ENCODE results near the gene MRPL44.

Gene MRPL44

GRCh38 chr2:223915071-223915470 is 42.2 kb upstream of the MRPL44 start:
- Histone ChIP-seq H2AK5ac (ENCODE audit: low read length) (no peak overlapping the region), H2BK5ac (ENCODE audit: low read depth, low read length, poor library complexity) (no peak overlapping the region), H3K4me1 (ENCODE audit: control insufficient read depth in 1 of 2, insufficient read depth in 2 of 2, low read length in 2 of 2) (no peaks in the 10 kb centered on the region), H3K4me2 (ENCODE audit: low read length) (no peak overlapping the region), H3K9me3 (ENCODE audit: insufficient read depth, low read depth, low read length) (no peaks in the 10 kb centered on the region), H3K36me3 (ENCODE audit: control insufficient read depth in 1 of 2, insufficient read depth in 2 of 2, low read length in 2 of 2) (peaks cover 4 to 10% of the 10 kb centered on the region in 2 experiments), H3K23ac (ENCODE audit: low read length) (no peak overlapping the region), H2BK12ac (ENCODE audit: low read length) (no peak overlapping the region), H4K12ac (ENCODE audit: low read depth, low read length) (no peak overlapping the region), H2BK120ac (ENCODE audit: insufficient read depth, low read length, poor library complexity) (no peak overlapping the region), H4K91ac (ENCODE audit: low read depth, low read length) (no peak overlapping the region), H3K9ac (ENCODE audit: low read length) (no peak overlapping the region), H3K27me3 (ENCODE audit: insufficient read depth, low read length) (no peaks in the 10 kb centered on the region), H2AFZ (ENCODE audit: insufficient read depth, low read length, poor library complexity) (no peak overlapping the region), H3K79me2 (ENCODE audit: control insufficient read depth, insufficient read depth, low read length, poor library complexity) (peaks cover 2% of the 10 kb centered on the region), H3K79me1 (ENCODE audit: low read length) (no peaks in the 10 kb centered on the region), H3K4ac (ENCODE audit: low read depth, low read length) (no peak overlapping the region), H4K8ac (ENCODE audit: low read depth, low read length) (no peak overlapping the region), H3K14ac (ENCODE audit: low read length) (no peak overlapping the region), H3K18ac (ENCODE audit: low read length) (no peak overlapping the region), H3K4me3 (ENCODE audit: low read depth, low read length) (no peak overlapping the region), H3K27ac (ENCODE audit: low read depth, low read length) (no peak overlapping the region)
- no peak for DNase-seq
- no CpG with 5 or more reads among the region's 3 CpGs for WGBS (ENCODE audit: extremely low coverage, insufficient coverage, insufficient read length)

- Histone ChIP-seq H2BK120ac (ENCODE audit: insufficient read depth, low read length, poor library complexity) (no peak overlapping the region), H3K4me1 (ENCODE audit: control insufficient read depth in 1 of 2, insufficient read depth in 2 of 2, low read length in 2 of 2) (no peaks in the 10 kb centered on the region), H2BK12ac (ENCODE audit: low read length) (no peak overlapping the region), H3K27ac (ENCODE audit: low read depth, low read length) (no peak overlapping the region), H3K4me2 (ENCODE audit: low read length) (no peak overlapping the region), H3K79me2 (ENCODE audit: control insufficient read depth, insufficient read depth, low read length, poor library complexity) (peaks cover 5% of the 10 kb centered on the region), H3K23ac (ENCODE audit: low read length) (no peak overlapping the region), H3K4me3 (ENCODE audit: low read depth, low read length) (no peak overlapping the region), H3K79me1 (ENCODE audit: low read length) (no peaks in the 10 kb centered on the region), H2AFZ (ENCODE audit: insufficient read depth, low read length, poor library complexity) (no peak overlapping the region), H3K14ac (ENCODE audit: low read length) (no peak overlapping the region), H2BK5ac (ENCODE audit: low read depth, low read length, poor library complexity) (no peak overlapping the region), H3K18ac (ENCODE audit: low read length) (no peak overlapping the region), H4K12ac (ENCODE audit: low read depth, low read length) (no peak overlapping the region), H4K8ac (ENCODE audit: low read depth, low read length) (no peak overlapping the region), H3K9ac (ENCODE audit: low read length) (no peak overlapping the region), H2AK5ac (ENCODE audit: low read length) (no peak overlapping the region), H3K4ac (ENCODE audit: low read depth, low read length) (no peak overlapping the region), H3K27me3 (ENCODE audit: insufficient read depth, low read length) (no peaks in the 10 kb centered on the region), H4K91ac (ENCODE audit: low read depth, low read length) (no peak overlapping the region), H3K9me3 (ENCODE audit: insufficient read depth, low read depth, low read length) (no peaks in the 10 kb centered on the region), H3K36me3 (ENCODE audit: control insufficient read depth in 1 of 2, insufficient read depth in 2 of 2, low read length in 2 of 2) (peaks cover 4 to 10% of the 10 kb centered on the region in 2 experiments)
- WGBS (ENCODE audit: extremely low coverage, insufficient coverage, insufficient read length): no CpG with 5 or more reads among the region's 8 CpGs
- no peak for DNase-seq
Observed at GRCh38 chr2:223916181-223916920, 40.9 kb upstream of the MRPL44 start.

GRCh38 chr2:223918671-223919134 is 38.6 kb upstream of the MRPL44 start:
- Histone ChIP-seq H3K4me2 (ENCODE audit: low read length) (no peak overlapping the region), H3K4me1 (ENCODE audit: control insufficient read depth in 1 of 2, insufficient read depth in 2 of 2, low read length in 2 of 2) (no peaks in the 10 kb centered on the region), H3K23ac (ENCODE audit: low read length) (no peak overlapping the region), H2BK120ac (ENCODE audit: insufficient read depth, low read length, poor library complexity) (no peak overlapping the region), H3K4ac (ENCODE audit: low read depth, low read length) (no peak overlapping the region), H3K36me3 (ENCODE audit: control insufficient read depth in 1 of 2, insufficient read depth in 2 of 2, low read length in 2 of 2) (peaks cover 0 to 4% of the 10 kb centered on the region in 2 experiments), H3K79me1 (ENCODE audit: low read length) (no peaks in the 10 kb centered on the region), H2AFZ (ENCODE audit: insufficient read depth, low read length, poor library complexity) (no peak overlapping the region), H2AK5ac (ENCODE audit: low read length) (no peak overlapping the region), H3K9me3 (ENCODE audit: insufficient read depth, low read depth, low read length) (no peaks in the 10 kb centered on the region), H3K14ac (ENCODE audit: low read length) (no peak overlapping the region), H4K12ac (ENCODE audit: low read depth, low read length) (no peak overlapping the region), H3K9ac (ENCODE audit: low read length) (no peak overlapping the region), H3K27ac (ENCODE audit: low read depth, low read length) (no peak overlapping the region), H4K91ac (ENCODE audit: low read depth, low read length) (no peak overlapping the region), H3K79me2 (ENCODE audit: control insufficient read depth, insufficient read depth, low read length, poor library complexity) (peaks cover 5% of the 10 kb centered on the region), H2BK5ac (ENCODE audit: low read depth, low read length, poor library complexity) (no peak overlapping the region), H3K4me3 (ENCODE audit: low read depth, low read length) (no peak overlapping the region), H4K8ac (ENCODE audit: low read depth, low read length) (no peak overlapping the region), H2BK12ac (ENCODE audit: low read length) (no peak overlapping the region), H3K27me3 (ENCODE audit: insufficient read depth, low read length) (no peaks in the 10 kb centered on the region), H3K18ac (ENCODE audit: low read length) (peak overlapping the region; percentile 59)
- no CpG with 5 or more reads among the region's 11 CpGs for WGBS (ENCODE audit: extremely low coverage, insufficient coverage, insufficient read length)
- peak in 1 of 2 donors; percentile 46 for DNase-seq

GRCh38 chr2:223920109-223920508 is 37.2 kb upstream of the MRPL44 start:
- Histone ChIP-seq H3K36me3 (ENCODE audit: control insufficient read depth in 1 of 2, insufficient read depth in 2 of 2, low read length in 2 of 2) (peaks cover 0 to 4% of the 10 kb centered on the region in 2 experiments), H3K9me3 (ENCODE audit: insufficient read depth, low read depth, low read length) (no peaks in the 10 kb centered on the region), H2AFZ (ENCODE audit: insufficient read depth, low read length, poor library complexity) (no peak overlapping the region), H3K4me2 (ENCODE audit: low read length) (no peak overlapping the region), H3K18ac (ENCODE audit: low read length) (no peak overlapping the region), H2AK5ac (ENCODE audit: low read length) (no peak overlapping the region), H2BK5ac (ENCODE audit: low read depth, low read length, poor library complexity) (no peak overlapping the region), H3K79me2 (ENCODE audit: control insufficient read depth, insufficient read depth, low read length, poor library complexity) (peaks cover 5% of the 10 kb centered on the region), H4K12ac (ENCODE audit: low read depth, low read length) (no peak overlapping the region), H2BK12ac (ENCODE audit: low read length) (no peak overlapping the region), H3K14ac (ENCODE audit: low read length) (no peak overlapping the region), H4K8ac (ENCODE audit: low read depth, low read length) (no peak overlapping the region), H3K4ac (ENCODE audit: low read depth, low read length) (no peak overlapping the region), H3K9ac (ENCODE audit: low read length) (no peak overlapping the region), H3K79me1 (ENCODE audit: low read length) (no peaks in the 10 kb centered on the region), H3K27ac (ENCODE audit: low read depth, low read length) (no peak overlapping the region), H3K4me1 (ENCODE audit: control insufficient read depth in 1 of 2, insufficient read depth in 2 of 2, low read length in 2 of 2) (no peaks in the 10 kb centered on the region), H3K4me3 (ENCODE audit: low read depth, low read length) (no peak overlapping the region), H3K23ac (ENCODE audit: low read length) (no peak overlapping the region), H2BK120ac (ENCODE audit: insufficient read depth, low read length, poor library complexity) (no peak overlapping the region), H3K27me3 (ENCODE audit: insufficient read depth, low read length) (no peaks in the 10 kb centered on the region), H4K91ac (ENCODE audit: low read depth, low read length) (no peak overlapping the region)
- no CpG with 5 or more reads among the region's 4 CpGs for WGBS (ENCODE audit: extremely low coverage, insufficient coverage, insufficient read length)
- no peak for DNase-seq
